HG02970 (cell line): ENCODE results near the gene CACNA1H.

Source experiments
- ATAC-seq: cut with Tn5 transposase; IDR thresholded peaks from one replicate; pipeline ENCODE4 v1.9.1; 2021; ENCODE audit warnings: mild to moderate bottlenecking, moderate library complexity, moderate number of reproducible peaks; ENCODE audit not compliant: unreplicated experiment, low FRiP score

CACNA1H gene

DNA sequence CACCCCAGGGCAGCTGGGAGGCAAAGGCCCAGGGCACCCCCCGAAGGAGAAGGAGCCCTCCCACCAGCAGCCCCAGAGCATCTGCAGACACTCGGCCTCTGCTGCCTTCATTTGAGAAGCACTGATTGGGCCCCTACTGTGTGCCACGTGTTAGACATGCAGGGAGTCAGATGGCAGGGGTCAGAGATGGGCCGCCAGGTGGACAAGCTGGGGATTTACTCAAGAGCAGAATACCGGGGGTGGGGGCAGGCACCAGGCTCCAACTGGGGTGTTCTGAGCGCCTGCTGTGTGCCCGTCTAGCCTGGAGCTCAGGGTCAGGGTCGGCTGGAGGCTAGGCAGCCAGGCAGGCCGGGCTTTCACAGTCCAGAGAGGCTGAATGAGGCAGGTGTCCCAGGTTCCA lies 53.4 kb downstream of the CACNA1H start:
- no peak for ATAC-seq

DNA sequence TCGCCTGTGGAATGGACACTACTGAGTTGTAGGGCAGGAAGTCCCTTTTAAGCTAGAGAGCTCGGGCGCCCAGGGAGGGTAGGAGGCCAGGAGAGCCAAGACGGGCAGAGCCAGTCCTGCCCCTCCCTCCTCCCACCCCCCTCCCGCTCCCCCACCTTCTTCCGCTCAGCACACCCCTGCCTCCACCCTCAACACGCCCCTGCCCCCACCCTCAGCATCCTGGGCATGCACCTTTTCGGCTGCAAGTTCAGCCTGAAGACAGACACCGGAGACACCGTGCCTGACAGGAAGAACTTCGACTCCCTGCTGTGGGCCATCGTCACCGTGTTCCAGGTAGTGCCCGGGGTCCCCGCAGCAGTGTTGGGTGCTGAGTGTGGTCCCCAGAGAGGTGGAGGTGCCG lies 53.9 kb downstream of the CACNA1H start:
- no peak for ATAC-seq

DNA sequence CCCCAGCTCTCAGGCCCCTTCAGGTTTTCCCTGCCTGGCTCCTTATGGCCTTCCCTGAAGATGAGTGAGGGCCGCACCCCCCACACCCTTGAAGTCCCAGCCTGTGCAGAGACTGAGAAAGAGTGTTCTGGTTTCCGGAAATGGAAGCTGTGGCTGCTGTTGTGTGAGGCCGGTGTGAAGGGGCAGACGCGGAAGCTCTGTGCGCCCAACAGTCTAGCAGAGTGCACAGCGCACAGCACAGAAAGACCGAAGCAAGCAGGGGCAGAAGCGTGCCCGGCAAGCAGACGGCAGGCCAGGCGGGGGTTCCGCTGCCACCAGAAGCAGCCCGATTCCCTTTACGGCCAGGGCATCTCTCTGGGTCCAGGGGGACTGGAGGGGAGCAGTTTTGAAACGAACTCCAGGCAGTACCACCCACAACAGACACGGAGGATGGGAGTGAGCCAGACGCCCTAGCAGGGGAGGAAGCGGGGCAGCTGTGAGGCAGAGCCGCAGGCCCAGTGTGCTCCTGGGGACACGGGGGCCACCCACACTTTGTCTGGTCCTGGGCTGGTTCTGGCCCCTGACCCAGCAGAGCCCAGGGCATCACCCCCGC lies 55.4 kb downstream of the CACNA1H start:
- no peak for ATAC-seq

DNA sequence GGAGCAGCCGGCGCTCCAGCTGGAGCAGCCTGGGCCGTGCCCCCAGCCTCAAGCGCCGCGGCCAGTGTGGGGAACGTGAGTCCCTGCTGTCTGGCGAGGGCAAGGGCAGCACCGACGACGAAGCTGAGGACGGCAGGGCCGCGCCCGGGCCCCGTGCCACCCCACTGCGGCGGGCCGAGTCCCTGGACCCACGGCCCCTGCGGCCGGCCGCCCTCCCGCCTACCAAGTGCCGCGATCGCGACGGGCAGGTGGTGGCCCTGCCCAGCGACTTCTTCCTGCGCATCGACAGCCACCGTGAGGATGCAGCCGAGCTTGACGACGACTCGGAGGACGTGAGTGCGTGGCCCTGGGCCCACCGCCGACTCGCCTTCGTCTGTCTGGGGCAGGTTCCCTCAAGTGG lies 56.2 kb downstream of the CACNA1H start:
- ATAC-seq, result no peak

DNA sequence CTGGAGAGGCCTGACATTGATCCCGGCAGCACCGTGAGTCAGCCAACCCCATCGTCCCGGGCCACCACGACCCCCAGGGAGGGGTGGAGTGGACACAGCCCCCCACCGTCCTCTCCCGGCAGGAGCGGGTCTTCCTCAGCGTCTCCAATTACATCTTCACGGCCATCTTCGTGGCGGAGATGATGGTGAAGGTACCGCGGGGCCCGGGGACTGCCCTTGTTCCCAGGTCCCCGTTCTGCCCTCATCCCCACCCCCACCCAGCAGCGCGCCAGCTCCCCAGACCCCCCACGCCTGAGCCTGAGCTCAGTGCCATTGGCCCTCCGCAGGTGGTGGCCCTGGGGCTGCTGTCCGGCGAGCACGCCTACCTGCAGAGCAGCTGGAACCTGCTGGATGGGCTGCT lies 57.6 kb downstream of the CACNA1H start:
- no peak for ATAC-seq

DNA sequence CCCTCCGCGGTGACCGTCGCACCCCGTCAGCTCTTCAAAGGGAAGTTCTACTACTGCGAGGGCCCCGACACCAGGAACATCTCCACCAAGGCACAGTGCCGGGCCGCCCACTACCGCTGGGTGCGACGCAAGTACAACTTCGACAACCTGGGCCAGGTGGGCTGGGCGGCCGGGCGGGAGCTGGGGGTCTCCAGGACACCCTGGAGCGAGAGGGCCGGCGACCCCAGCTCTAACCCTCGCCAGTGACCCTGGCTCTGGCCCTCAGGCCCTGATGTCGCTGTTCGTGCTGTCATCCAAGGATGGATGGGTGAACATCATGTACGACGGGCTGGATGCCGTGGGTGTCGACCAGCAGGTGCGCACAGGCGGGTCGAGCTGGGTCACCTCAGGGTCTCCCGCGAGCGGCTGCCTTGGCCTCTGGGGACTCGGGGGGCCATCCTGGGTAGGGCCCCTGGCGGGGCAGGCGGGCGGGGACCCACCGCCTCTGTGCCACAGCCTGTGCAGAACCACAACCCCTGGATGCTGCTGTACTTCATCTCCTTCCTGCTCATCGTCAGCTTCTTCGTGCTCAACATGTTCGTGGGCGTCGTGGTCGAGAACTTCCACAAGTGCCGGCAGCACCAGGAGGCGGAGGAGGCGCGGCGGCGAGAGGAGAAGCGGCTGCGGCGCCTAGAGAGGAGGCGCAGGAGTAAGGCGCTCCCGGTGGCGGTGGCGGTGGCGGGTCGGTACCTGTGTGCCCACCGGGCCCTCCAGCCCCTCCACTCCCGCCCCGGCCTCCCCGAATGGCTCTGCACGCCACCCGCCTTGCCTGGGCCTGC lies 58.8 kb downstream of the CACNA1H start:
- ATAC-seq, result no peak

DNA sequence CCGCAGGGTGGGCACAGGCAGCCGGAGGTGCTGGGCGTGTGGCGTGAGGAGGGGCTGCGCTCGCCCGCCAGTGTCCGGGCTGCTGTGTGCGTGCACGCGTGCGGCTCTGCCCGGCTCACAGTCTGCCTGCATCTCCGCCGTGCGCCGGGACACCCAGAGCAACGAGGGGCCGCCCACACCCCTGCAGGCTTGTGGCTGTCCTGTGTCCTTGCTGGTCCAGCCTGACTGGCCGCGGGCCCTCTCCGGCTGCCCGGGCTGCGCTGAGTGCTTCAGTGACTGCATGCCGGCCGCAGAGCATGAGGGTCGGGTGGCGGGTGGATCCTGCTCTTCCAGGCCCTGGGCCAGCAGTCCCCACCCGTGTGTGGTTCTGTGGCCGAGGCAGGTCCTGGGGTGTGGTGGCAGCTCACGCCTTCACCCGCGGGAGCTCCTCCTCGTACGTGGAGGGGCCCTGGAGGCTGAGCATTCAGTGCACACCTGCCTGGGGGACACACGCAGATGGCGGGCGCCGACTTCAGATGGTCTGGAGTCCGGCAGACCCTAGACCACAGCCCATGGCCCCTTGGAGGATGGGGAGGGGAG lies 59.8 kb downstream of the CACNA1H start:
- no peak for ATAC-seq

DNA sequence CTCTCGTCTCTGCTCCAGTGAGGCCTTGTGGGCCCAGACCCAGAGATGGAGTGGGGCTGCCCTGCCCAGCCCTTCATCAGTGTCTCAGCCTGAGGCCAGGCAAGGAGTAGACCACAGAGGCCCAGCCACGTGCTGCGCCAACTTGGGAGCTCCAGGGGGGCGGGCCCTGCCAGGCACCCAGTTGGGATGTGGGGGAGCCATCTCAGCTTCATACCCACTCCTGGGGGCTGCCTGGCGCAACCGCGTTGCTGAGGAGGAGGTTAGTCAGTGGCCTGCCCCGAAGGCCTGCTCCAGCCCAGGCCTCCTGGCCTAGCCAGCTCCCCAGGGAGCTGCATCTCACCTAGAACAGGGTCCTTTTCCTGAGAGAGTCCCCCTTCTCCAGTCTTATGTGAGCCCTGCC lies 60.3 kb downstream of the CACNA1H start:
- ATAC-seq, result no peak

DNA sequence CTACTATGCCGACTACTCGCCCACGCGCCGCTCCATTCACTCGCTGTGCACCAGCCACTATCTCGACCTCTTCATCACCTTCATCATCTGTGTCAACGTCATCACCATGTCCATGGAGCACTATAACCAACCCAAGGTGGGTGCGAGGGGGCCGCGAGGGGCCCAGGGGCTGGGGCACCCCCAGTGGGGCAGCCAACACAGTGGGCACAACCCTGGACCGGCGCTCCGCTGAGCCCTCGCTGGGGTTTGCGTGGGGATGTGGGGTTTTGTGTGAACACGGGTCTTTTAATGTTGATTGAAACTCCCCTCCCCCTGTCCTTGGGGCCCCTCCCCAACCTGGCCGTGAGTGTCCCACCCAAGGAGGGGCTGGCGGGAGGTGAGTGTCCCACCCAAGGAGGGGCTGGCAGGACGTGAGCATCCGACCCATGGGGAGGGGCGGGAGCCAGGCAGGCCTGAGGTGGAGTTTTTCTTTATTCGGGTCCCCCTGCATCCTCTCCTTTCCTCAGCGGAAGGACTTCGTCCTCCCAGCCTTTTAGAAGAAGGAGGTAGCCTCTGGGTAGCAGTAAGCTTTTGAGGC lies 61.0 kb downstream of the CACNA1H start:
- no peak for ATAC-seq

DNA sequence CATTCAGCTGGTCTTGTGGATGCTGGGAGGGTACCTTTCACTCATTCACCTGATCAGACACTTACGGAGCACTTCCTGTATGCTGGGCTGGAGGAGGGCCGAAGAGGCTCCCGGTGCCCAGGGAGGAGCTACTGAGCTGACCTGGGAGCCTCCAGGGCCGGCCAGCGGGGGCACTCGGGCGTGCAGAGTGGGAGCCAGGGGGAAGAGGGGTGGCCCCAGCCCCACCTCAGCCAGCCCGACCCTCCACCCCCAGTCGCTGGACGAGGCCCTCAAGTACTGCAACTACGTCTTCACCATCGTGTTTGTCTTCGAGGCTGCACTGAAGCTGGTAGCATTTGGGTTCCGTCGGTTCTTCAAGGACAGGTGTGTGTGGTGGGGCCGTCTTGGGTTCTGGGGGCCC lies 61.8 kb downstream of the CACNA1H start:
- no peak for ATAC-seq

DNA sequence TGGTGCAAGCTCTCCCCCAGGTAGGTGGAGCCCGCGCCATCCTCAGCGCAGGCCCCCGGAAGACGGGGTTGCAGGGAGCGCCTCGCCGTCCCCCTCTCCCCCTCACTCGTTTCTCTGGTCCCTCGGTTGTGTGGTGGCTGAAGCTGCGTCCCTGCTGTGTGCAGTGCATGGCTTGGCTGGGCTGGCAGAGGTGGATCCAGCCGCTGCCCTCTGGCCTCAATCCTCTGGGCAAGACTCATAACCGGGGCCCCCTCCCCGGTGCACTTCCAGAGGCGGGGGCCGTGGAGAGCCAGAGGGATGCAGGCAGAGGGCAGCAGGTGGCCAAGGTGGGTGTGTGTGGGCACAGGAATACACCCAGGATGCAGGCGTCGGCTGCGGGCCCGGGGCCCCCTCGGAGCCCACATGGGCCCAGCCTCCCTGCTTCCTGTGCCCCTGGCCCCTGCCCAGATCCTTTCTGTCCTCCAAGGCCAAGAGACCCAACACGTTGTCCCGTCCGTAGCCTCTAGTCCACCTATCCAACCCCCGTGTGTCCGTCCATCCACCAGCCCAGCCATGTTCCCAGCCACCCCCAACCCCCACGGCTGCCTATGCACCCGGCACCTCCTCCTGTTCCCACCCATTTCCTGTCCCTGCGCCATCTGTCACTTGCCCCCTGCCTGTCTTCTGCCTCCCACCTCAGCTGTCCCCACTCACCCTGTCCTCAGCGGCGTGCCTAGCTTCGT lies 62.8 kb downstream of the CACNA1H start:
- no peak for ATAC-seq

DNA sequence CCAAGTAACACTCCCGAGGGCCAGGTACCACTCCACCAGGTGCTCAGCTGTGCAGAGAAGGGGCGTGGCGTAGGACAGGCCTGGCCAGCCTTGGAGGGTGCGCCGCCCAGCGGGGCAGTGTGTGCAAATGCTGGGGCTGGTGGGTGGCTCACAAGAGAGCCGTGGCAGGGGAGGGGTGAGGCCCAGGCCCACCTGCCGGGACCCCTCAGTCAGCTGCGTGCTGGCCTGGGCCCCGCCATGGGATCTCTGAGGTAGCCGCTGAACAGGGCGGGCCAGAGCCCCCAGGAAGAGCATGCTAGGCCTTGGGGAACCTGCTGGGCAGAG lies 63.4 kb downstream of the CACNA1H start:
- no peak for ATAC-seq

DNA sequence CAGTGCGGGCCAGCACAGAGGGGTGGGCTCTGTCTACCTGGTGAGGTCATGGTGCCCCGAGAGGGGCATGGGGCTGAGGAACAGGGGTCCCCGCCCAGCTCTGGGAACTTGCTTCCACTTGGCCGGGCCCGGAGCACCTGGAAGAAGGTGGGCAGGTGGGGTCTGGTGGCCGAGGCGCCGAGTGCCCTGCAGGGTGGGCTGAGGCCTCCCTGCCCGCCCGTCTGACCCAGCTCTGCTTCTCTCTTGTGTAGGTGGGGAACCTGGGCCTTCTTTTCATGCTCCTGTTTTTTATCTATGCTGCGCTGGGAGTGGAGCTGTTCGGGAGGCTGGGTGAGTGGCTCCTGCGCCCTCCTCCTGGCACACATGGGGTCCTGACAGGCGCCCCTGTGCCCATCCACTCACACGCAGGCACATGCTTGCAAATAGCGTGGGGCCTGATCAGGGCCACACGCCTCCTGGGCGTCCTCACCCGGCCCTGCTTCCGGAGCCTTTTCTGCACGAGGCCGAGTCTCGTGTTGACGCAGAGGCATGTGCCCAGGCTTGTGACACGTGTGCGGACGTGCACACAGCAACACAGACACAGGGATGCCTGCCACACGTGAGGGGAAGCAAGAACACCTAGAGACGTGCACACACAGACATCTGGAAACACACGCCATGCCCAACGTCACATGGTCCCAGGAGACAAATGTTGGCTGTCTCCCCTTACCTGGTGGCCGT lies 63.9 kb downstream of the CACNA1H start:
- no peak for ATAC-seq

DNA sequence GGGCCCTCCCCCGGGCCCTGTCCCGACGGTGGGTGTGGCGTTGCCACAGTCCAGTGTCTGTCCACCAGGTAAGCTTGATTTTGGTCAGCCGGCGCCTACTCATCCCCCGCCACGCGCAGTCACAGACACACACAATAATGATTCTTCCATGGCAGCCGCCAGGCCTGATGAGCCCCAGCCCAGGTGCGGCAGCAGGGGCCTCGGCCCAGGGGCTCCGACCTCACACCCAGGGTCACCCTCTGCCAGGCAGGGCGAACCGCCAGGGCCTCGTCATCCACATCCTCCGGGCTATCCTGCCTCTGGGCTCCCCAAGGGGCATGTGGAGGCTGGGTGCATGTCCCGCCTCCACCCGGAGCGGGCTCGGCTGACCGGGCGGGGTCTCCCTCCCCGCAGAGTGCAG lies 64.6 kb downstream of the CACNA1H start:
- ATAC-seq, result no peak

DNA sequence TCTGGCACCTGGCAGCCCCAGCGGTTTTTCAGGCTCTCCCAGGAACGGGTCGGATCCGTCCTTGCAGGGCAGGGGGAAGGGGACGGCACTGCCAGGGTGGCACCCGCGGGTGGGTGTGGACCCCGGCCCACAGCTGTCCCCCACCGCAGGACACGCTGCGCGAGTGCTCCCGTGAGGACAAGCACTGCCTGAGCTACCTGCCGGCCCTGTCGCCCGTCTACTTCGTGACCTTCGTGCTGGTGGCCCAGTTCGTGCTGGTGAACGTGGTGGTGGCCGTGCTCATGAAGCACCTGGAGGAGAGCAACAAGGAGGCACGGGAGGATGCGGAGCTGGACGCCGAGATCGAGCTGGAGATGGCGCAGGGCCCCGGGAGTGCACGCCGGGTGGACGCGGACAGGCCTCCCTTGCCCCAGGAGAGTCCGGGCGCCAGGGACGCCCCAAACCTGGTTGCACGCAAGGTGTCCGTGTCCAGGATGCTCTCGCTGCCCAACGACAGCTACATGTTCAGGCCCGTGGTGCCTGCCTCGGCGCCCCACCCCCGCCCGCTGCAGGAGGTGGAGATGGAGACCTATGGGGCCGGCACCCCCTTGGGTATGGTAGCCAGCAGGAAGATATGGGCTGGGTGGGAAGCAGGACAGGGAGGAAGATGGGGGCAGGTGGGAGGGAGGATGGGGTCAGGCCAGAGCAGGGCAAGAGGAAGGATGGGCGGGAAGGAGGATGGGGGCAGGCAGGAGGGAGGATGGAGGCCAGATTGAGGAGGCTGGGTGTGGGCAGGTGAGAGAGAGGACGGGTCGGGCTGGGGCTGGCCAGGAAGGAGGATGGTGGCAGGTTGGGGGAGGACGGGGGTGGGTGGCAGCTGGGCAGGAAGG lies 65.4 kb downstream of the CACNA1H start:
- no peak for ATAC-seq

DNA sequence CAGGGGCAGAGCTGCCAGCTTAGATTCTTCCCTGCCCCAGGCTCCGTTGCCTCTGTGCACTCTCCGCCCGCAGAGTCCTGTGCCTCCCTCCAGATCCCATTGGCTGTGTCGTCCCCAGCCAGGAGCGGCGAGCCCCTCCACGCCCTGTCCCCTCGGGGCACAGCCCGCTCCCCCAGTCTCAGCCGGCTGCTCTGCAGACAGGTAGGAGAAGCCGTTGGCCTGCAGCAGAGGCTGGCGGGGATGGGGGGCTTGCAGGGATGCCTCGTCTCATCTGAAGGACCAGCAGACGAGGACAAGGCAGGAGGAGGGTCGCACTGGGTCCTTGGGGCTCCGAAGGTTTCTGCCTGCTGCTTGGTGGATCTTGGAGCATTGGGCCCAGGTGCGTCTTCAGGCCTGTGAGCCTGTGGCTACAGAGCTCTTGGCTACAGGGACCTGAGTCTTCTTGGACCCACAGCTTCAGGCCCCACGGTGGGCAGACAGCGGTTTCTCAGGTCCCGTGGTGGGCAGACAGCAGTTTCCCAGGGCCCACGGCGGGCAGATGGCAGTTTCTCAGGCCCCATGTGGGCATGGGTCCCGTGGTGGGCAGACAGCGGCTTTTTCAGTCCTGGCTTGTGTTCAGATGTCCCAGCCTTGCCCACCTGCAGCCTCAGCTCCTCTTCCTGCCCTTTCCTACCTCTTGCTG lies 66.2 kb downstream of the CACNA1H start:
- ATAC-seq, result no peak

DNA sequence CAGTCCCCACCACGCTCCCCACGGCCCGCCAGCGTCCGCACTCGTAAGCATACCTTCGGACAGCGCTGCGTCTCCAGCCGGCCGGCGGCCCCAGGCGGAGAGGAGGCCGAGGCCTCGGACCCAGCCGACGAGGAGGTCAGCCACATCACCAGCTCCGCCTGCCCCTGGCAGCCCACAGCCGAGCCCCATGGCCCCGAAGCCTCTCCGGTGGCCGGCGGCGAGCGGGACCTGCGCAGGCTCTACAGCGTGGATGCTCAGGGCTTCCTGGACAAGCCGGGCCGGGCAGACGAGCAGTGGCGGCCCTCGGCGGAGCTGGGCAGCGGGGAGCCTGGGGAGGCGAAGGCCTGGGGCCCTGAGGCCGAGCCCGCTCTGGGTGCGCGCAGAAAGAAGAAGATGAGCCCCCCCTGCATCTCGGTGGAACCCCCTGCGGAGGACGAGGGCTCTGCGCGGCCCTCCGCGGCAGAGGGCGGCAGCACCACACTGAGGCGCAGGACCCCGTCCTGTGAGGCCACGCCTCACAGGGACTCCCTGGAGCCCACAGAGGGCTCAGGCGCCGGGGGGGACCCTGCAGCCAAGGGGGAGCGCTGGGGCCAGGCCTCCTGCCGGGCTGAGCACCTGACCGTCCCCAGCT lies 67.3 kb downstream of the CACNA1H start:
- ATAC-seq, result no peak

DNA sequence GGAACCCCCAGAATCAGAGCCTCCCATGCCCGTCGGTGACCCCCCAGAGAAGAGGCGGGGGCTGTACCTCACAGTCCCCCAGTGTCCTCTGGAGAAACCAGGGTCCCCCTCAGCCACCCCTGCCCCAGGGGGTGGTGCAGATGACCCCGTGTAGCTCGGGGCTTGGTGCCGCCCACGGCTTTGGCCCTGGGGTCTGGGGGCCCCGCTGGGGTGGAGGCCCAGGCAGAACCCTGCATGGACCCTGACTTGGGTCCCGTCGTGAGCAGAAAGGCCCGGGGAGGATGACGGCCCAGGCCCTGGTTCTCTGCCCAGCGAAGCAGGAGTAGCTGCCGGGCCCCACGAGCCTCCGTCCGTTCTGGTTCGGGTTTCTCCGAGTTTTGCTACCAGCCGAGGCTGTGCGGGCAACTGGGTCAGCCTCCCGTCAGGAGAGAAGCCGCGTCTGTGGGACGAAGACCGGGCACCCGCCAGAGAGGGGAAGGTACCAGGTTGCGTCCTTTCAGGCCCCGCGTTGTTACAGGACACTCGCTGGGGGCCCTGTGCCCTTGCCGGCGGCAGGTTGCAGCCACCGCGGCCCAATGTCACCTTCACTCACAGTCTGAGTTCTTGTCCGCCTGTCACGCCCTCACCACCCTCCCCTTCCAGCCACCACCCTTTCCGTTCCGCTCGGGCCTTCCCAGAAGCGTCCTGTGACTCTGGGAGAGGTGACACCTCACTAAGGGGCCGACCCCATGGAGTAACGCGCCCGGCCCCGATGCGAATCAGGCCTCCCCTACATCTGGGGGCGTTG lies 68.1 kb downstream of the CACNA1H start:
- no peak for ATAC-seq
